ENCODE measurements around the gene C12orf76. TPM values are rescaled to one million over a fixed set of nuclear protein-coding genes. Genes with fewer than 3 reads are reported as not detected.

Gene C12orf76
- total RNA-seq (2014; rRNA removed; shearing (Covaris generic)), result 7.5 and 8.9 TPM in 2 replicates

GRCh38 chr12:110048242-110049027, at the start of gene C12orf76:
TSS of gene C12orf76 (minus strand) at chr12:110048522. CDS start at chr12:110048495, 27 bp downstream.

GRCh38 chr12:109998904-109999648, 49.2 kb downstream of the C12orf76 start, which contains the start of gene ANKRD13A:
TSS of gene ANKRD13A (plus strand) at chr12:109999430. CDS start at chr12:109999689, 259 bp downstream.

GRCh38 chr12:109995686-109996482, 52.4 kb downstream of the C12orf76 start, which contains the start of gene GIT2:
TSS of gene GIT2 (minus strand) at chr12:109996368. CDS start at chr12:109996224, 144 bp downstream.

Small RNA genes within 50 kb of the gene (small RNA-seq; reads per million reads assigned to genes)
- gene AC007546.2, result not detected

Other genes starting within 250 kb of the C12orf76 start
- 10.4 and 12.1 TPM in 2 replicates for gene TRPV4, start 215.1 kb downstream of the C12orf76 start, total RNA-seq (2014; rRNA removed; shearing (Covaris generic))
- 23.6 and 24.0 TPM in 2 replicates for gene GLTP, start 168.0 kb downstream of the C12orf76 start, total RNA-seq (2014; rRNA removed; shearing (Covaris generic))
- 36.2 and 48.9 TPM in 2 replicates for gene TCHP, start 148.2 kb downstream of the C12orf76 start, total RNA-seq (2014; rRNA removed; shearing (Covaris generic))
- 26.8 and 35.4 TPM in 2 replicates for gene GIT2, start 52.2 kb downstream of the C12orf76 start, total RNA-seq (2014; rRNA removed; shearing (Covaris generic))
- 35.9 and 39.2 TPM in 2 replicates for gene ANKRD13A, start 49.1 kb downstream of the C12orf76 start, total RNA-seq (2014; rRNA removed; shearing (Covaris generic))
- 16.1 and 16.2 TPM in 2 replicates for gene IFT81, start 75.8 kb upstream of the C12orf76 start, total RNA-seq (2014; rRNA removed; shearing (Covaris generic))
- 101 and 122 TPM in 2 replicates for gene ATP2A2, start 232.7 kb upstream of the C12orf76 start, total RNA-seq (2014; rRNA removed; shearing (Covaris generic))